HUES6 (cell line): ENCODE measurements around the gene ACOD1.
"Not testable (repeated sequence)": the region's sequence is repeated elsewhere in the genome, so short reads cannot be mapped to it uniquely, and the experiment has no call there.

Experiments
- H3K27ac ChIP-seq: 2 replicates; pipeline ENCODE4 v1.7.0; 2013; ENCODE audit warnings: low read depth, mild to moderate bottlenecking, low read length, inconsistent platforms
- H3K27me3 ChIP-seq: 2 replicates; pipeline ENCODE4 v1.6.1; 2013; ENCODE audit warnings: low read length; ENCODE audit not compliant: control insufficient read depth, insufficient read depth
- H3K36me3 ChIP-seq: 2 replicates; pipeline ENCODE4 v1.6.1; 2013; ENCODE audit warnings: low read length; ENCODE audit not compliant: control insufficient read depth, insufficient read depth
- H3K4me1 ChIP-seq: 2 replicates; pipeline ENCODE4 v1.6.1; 2013; ENCODE audit warnings: low read length; ENCODE audit not compliant: control insufficient read depth, insufficient read depth
- H3K4me3 ChIP-seq: 2 replicates; pipeline ENCODE4 v1.5.1; 2013; ENCODE audit warnings: low read depth, low read length
- H3K9ac ChIP-seq: one replicate; pipeline ENCODE4 v1.6.1; 2013; ENCODE audit warnings: mild to moderate bottlenecking, low read length
- H3K9me3 ChIP-seq: 2 replicates; pipeline ENCODE4 v1.6.1; 2013; ENCODE audit warnings: low read depth, low read length; ENCODE audit not compliant: control insufficient read depth, insufficient read depth

ACOD1 gene

GRCh38 chr13:76948149-76948548 lies at the start of gene ACOD1:
Gene ACOD1, plus strand, starts transcription at chr13:76948511. Its CDS starts 48 bp downstream, at chr13:76948559.
- H3K27ac ChIP-seq = no peak within 1 kb of the TSS

GRCh38 chr13:76899066-76899465 lies 49.2 kb upstream of the ACOD1 start:
- not testable (repeated sequence) for H3K27me3 ChIP-seq, H3K36me3 ChIP-seq, H3K4me3 ChIP-seq, H3K9ac ChIP-seq, H3K4me1 ChIP-seq, H3K27ac ChIP-seq
- H3K9me3 ChIP-seq = peaks cover 11% of the 10 kb centered on the region

More at GRCh38 chr13:76948149-76948548, at the start of gene ACOD1:
- Histone ChIP-seq H3K4me1 (no peaks in the 10 kb centered on the region), H3K27me3 (no peaks in the 10 kb centered on the region), H3K9me3 (no peaks in the 10 kb centered on the region), H3K4me3 (no peak within 1 kb of the TSS), H3K36me3 (no peaks in the 10 kb centered on the region), H3K9ac (no peak within 1 kb of the TSS)

- Histone ChIP-seq H3K27ac (no peak overlapping the region), H3K27me3 (no peaks in the 10 kb centered on the region), H3K9me3 (peaks cover 7% of the 10 kb centered on the region), H3K4me3 (no peak overlapping the region), H3K36me3 (no peaks in the 10 kb centered on the region), H3K9ac (no peak overlapping the region), H3K4me1 (no peaks in the 10 kb centered on the region)
Measured at GRCh38 chr13:76903544-76904162, 44.7 kb upstream of the ACOD1 start.

- Histone ChIP-seq H3K36me3 (no peaks in the 10 kb centered on the region), H3K4me1 (no peaks in the 10 kb centered on the region), H3K9me3 (peaks cover under 1% of the 10 kb centered on the region; the same call in 1 of the 2 replicates), H3K4me3 (no peak overlapping the region), H3K27ac (no peak overlapping the region), H3K9ac (no peak overlapping the region), H3K27me3 (no peaks in the 10 kb centered on the region)
Measured at GRCh38 chr13:76904507-76904906, 43.8 kb upstream of the ACOD1 start.

GRCh38 chr13:76912476-76912875 lies 35.8 kb upstream of the ACOD1 start:
- Histone ChIP-seq H3K36me3 (no peaks in the 10 kb centered on the region), H3K9me3 (no peaks in the 10 kb centered on the region), H3K27me3 (no peaks in the 10 kb centered on the region), H3K4me3 (no peak overlapping the region), H3K27ac (no peak overlapping the region), H3K9ac (no peak overlapping the region), H3K4me1 (peaks cover 3% of the 10 kb centered on the region; the same call in 1 of the 2 replicates)

GRCh38 chr13:76913898-76914297 lies 34.4 kb upstream of the ACOD1 start:
- H3K9me3 ChIP-seq = no peaks in the 10 kb centered on the region
- H3K27me3 ChIP-seq = no peaks in the 10 kb centered on the region
- H3K36me3 ChIP-seq = no peaks in the 10 kb centered on the region
- H3K27ac ChIP-seq = no peak overlapping the region
- no peak overlapping the region for H3K9ac ChIP-seq
- H3K4me1 ChIP-seq = peaks cover 7% of the 10 kb centered on the region; the same call in 1 of the 2 replicates
- H3K4me3 ChIP-seq = no peak overlapping the region

- no peaks in the 10 kb centered on the region for H3K27me3 ChIP-seq
- no peak overlapping the region for H3K9ac ChIP-seq
- peaks cover 7% of the 10 kb centered on the region; the same call in 1 of the 2 replicates for H3K4me1 ChIP-seq
- H3K9me3 ChIP-seq = no peaks in the 10 kb centered on the region
- H3K4me3 ChIP-seq = no peak overlapping the region
- no peaks in the 10 kb centered on the region for H3K36me3 ChIP-seq
- H3K27ac ChIP-seq = no peak overlapping the region
Measured at GRCh38 chr13:76917095-76917494, 31.2 kb upstream of the ACOD1 start.

- not testable (repeated sequence) for H3K27me3 ChIP-seq, H3K36me3 ChIP-seq, H3K4me3 ChIP-seq, H3K9ac ChIP-seq, H3K27ac ChIP-seq, H3K9me3 ChIP-seq, H3K4me1 ChIP-seq
Measured at GRCh38 chr13:76917755-76918481, 30.4 kb upstream of the ACOD1 start.

- Histone ChIP-seq H3K4me1 (peaks cover 7% of the 10 kb centered on the region; the same call in 1 of the 2 replicates), H3K27me3 (no peaks in the 10 kb centered on the region), H3K9me3 (no peaks in the 10 kb centered on the region), H3K27ac (no peak overlapping the region), H3K9ac (no peak overlapping the region), H3K36me3 (no peaks in the 10 kb centered on the region), H3K4me3 (no peak overlapping the region)
Measured at GRCh38 chr13:76921516-76921915, 26.8 kb upstream of the ACOD1 start.

GRCh38 chr13:76925115-76925514 lies 23.2 kb upstream of the ACOD1 start:
- H3K27me3 ChIP-seq = no peaks in the 10 kb centered on the region
- no peaks in the 10 kb centered on the region for H3K4me1 ChIP-seq
- H3K36me3 ChIP-seq = no peaks in the 10 kb centered on the region
- H3K27ac ChIP-seq = no peak overlapping the region
- no peak overlapping the region for H3K9ac ChIP-seq
- H3K9me3 ChIP-seq = no peaks in the 10 kb centered on the region
- H3K4me3 ChIP-seq = no peak overlapping the region

- no peaks in the 10 kb centered on the region for H3K27me3 ChIP-seq
- no peak overlapping the region for H3K4me3 ChIP-seq
Measured at GRCh38 chr13:76927955-76928354, 20.4 kb upstream of the ACOD1 start.

More at GRCh38 chr13:76927955-76928354, 20.4 kb upstream of the ACOD1 start:
- no peak overlapping the region for H3K27ac ChIP-seq
- H3K4me1 ChIP-seq = no peaks in the 10 kb centered on the region
- H3K9ac ChIP-seq = no peak overlapping the region
- no peaks in the 10 kb centered on the region for H3K36me3 ChIP-seq
- no peaks in the 10 kb centered on the region for H3K9me3 ChIP-seq
